HepG2 (cell line): ENCODE results near the gene HOMEZ. TPM values are rescaled to one million over a fixed set of nuclear protein-coding genes. Genes with fewer than 3 reads are reported as not detected.

Source experiments
- CC2D1A ChIP-seq: sonication (generic); formaldehyde crosslinking; IDR thresholded peaks from 2 replicates; pipeline ENCODE4 v1.8.1; 2023; ENCODE audit warnings: mild to moderate bottlenecking, missing genetic modification reagents
- ERF ChIP-seq: IDR thresholded peaks from 2 replicates; pipeline ENCODE4 v1.6.1; 2018; ENCODE audit warnings: missing biosample characterization, missing genetic modification reagents
- FOXJ3 ChIP-seq: sonication (generic); formaldehyde crosslinking; IDR thresholded peaks from 2 replicates; pipeline ENCODE4 v1.4.0; 2020; ENCODE audit warnings: missing genetic modification reagents, mild to moderate bottlenecking, borderline replicate concordance
- GATA4 ChIP-seq: sonication (generic); IDR thresholded peaks from 2 replicates; pipeline ENCODE4 v1.6.1; 2016; ENCODE audit warnings: antibody characterized with exemption, low read depth, borderline replicate concordance
- ISL2 ChIP-seq: sonication (generic); formaldehyde crosslinking; IDR thresholded peaks from 2 replicates; pipeline ENCODE4 v1.5.0; 2020; ENCODE audit warnings: missing genetic modification reagents
- JUND ChIP-seq: sonication (generic); formaldehyde crosslinking; IDR thresholded peaks from 2 replicates; pipeline ENCODE4 v1.8.0; 2022; ENCODE audit warnings: mild to moderate bottlenecking, missing genetic modification reagents
- KMT2A ChIP-seq: sonication (generic); formaldehyde crosslinking; IDR thresholded peaks from 2 replicates; pipeline ENCODE4 v1.4.0; 2020; ENCODE audit warnings: missing genetic modification reagents
- MATR3 ChIP-seq: sonication (generic); formaldehyde crosslinking; IDR thresholded peaks from 2 replicates; pipeline ENCODE4 v1.4.0; 2020; ENCODE audit warnings: missing genetic modification reagents
- MXD3 ChIP-seq: IDR thresholded peaks from 2 replicates; pipeline ENCODE4 v1.6.1; 2016; ENCODE audit warnings: mild to moderate bottlenecking, missing biosample characterization, missing genetic modification reagents
- MZF1 ChIP-seq: sonication (generic); formaldehyde crosslinking; IDR thresholded peaks from 2 replicates; pipeline ENCODE4 v1.8.1; 2023; ENCODE audit warnings: mild to moderate bottlenecking, missing genetic modification reagents, borderline replicate concordance
- NFKB2 ChIP-seq: sonication (generic); formaldehyde crosslinking; IDR thresholded peaks from 2 replicates; pipeline ENCODE4 v1.4.0; 2020; ENCODE audit warnings: missing genetic modification reagents, borderline replicate concordance
- PHF8 ChIP-seq: sonication (generic); formaldehyde crosslinking; IDR thresholded peaks from 2 replicates; pipeline ENCODE4 v1.5.0; 2020; ENCODE audit warnings: missing genetic modification reagents
- RBFOX2 ChIP-seq: fragments of 200-400 bp; formaldehyde crosslinking; IDR thresholded peaks from 2 replicates; pipeline ENCODE4 v1.6.1; 2017; ENCODE audit warnings: low read depth, mild to moderate bottlenecking, low read length
- SP5 ChIP-seq: IDR thresholded peaks from 2 replicates; pipeline ENCODE4 v1.6.1; 2016; ENCODE audit warnings: low read depth, borderline replicate concordance
- ZBTB25 ChIP-seq: IDR thresholded peaks from 2 replicates; pipeline ENCODE4 v1.6.1; 2018; ENCODE audit warnings: missing genetic modification reagents
- ZBTB3 ChIP-seq: sonication (generic); formaldehyde crosslinking; IDR thresholded peaks from 2 replicates; pipeline ENCODE4 v1.4.0; 2020; ENCODE audit warnings: low read depth, mild to moderate bottlenecking, moderate library complexity, missing genetic modification reagents, borderline replicate concordance
- ZFP91 ChIP-seq: sonication (generic); formaldehyde crosslinking; IDR thresholded peaks from 2 replicates; pipeline ENCODE4 v1.9.0; 2022; ENCODE audit warnings: missing genetic modification reagents, mild to moderate bottlenecking, borderline replicate concordance
- ZMYM3 ChIP-seq: sonication (generic); formaldehyde crosslinking; IDR thresholded peaks from 2 replicates; pipeline ENCODE4 v1.5.1; 2020; ENCODE audit warnings: mild to moderate bottlenecking, missing genetic modification reagents
- ZNF292 ChIP-seq: sonication (generic); formaldehyde crosslinking; IDR thresholded peaks from 2 replicates; pipeline ENCODE4 v1.8.1; 2022; ENCODE audit warnings: mild to moderate bottlenecking, low read depth, missing genetic modification reagents, borderline replicate concordance
- ZNF547 ChIP-seq: sonication (generic); formaldehyde crosslinking; IDR thresholded peaks from 2 replicates; pipeline ENCODE4 v1.5.1; 2020; ENCODE audit warnings: mild to moderate bottlenecking, missing genetic modification reagents
- polyA plus RNA-seq, 8 experiments: library from polyadenylated mRNA; depleted of rRNA in 3 of 8; stranded (reverse) in 7 of 8; unstranded in 1 of 8; fragments of >200 nt; fragmentation: Illumina TruSeq in 4 of 8; extraction: Trizol in 4 of 8; gene quantifications; 2 replicates each; pipeline versions ENCODE4 v1.2.1 to v1.2.3, GENCODE V29; 2011 to 2016; ENCODE audit warnings: low read depth in 4 of 8, missing spikeins in 1 of 8, mixed read lengths in 1 of 8; ENCODE audit not compliant: insufficient read depth in 1 of 8
- total RNA-seq, 5 experiments: library from RNA; depleted of rRNA; stranded (reverse); fragments of >200 nt; fragmentation: Illumina TruSeq; extraction: Trizol; gene quantifications; 2 replicates each; pipeline ENCODE4 v1.2.3, GENCODE V29; 2016; ENCODE audit warnings: low read depth in 1 of 5

Gene HOMEZ
- total and polyA plus RNA-seq, 2 of the 13 experiments (the other 11 are each of a cell fraction or from before 2014, with no cell fraction given) = 14.5 to 31.8 TPM

DNA sequence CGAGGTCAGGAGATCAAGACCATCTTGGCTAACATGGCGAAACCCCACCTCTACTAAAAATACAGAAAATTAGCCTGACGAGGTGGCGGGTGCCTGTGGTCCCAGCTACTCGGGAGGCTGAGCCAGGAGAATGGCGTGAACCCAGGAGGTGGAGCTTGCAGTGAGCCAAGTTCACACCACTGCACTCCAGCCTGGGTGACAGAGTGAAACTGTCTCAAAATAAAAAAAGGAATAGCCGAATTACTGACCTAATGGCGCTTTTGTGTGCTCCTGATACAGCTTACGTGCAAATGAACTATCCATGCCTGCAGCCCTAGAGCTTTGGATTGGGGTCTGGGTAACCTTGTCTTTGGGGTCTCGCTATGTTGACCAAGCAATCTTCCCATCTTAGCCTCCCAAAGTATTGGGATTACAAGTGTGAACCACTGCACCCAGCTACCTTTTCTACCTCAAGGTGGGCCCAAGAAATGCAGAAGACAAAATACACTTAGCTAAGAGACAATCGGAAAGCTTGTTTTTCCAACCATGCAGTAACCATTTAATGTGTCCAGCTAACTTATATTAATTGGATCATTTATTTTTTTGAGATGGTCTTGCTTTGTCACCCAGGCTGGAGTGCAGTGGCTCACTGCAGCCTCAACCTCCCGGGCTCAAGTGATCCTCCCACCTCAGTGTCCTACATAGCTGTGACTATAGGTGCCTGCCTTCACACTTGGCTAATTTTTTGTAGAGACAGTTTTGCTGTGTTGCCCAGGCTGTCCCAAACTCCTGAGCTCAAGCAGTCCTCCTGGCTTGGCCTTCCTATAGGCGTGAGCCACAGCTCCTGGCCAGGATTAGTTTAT, 40.8 kb upstream of the HOMEZ start (continued):
- TF ChIP-seq ZBTB3 (CRISPR knock-in tag) (0 out of 2 replicates have a peak, but pooled peaks have one; percentile 15), KMT2A (CRISPR knock-in tag) (0 out of 2 replicates have a peak, but pooled peaks have one; percentile 11), MATR3 (CRISPR knock-in tag) (no peak), CC2D1A (CRISPR knock-in tag) (peak; percentile 46; the same call in 1 of the 2 replicates), JUND (CRISPR knock-in tag) (0 out of 2 replicates have a peak, but pooled peaks have one; percentile 26), ERF (CRISPR knock-in tag) (peak; percentile 17; the same call in 1 of the 2 replicates), PHF8 (CRISPR knock-in tag) (peak; percentile 7), ISL2 (CRISPR knock-in tag) (0 out of 2 replicates have a peak, but pooled peaks have one; percentile 1), ZBTB25 (0 out of 2 replicates have a peak, but pooled peaks have one; percentile 29), MZF1 (CRISPR knock-in tag) (peak; percentile 71; the same call in 1 of the 2 replicates), ZNF292 (CRISPR knock-in tag) (0 out of 2 replicates have a peak, but pooled peaks have one; percentile 43), RBFOX2 (peak; percentile 86), FOXJ3 (CRISPR knock-in tag) (peak; percentile 25; the same call in 1 of the 2 replicates), ZMYM3 (0 out of 2 replicates have a peak, but pooled peaks have one; percentile 32), GATA4 (no peak), ZFP91 (CRISPR knock-in tag) (peak; percentile 34; the same call in 1 of the 2 replicates), NFKB2 (CRISPR knock-in tag) (peak; percentile 45), SP5 (CRISPR knock-in tag) (0 out of 2 replicates have a peak, but pooled peaks have one; percentile 8), ZNF547 (CRISPR knock-in tag) (peak; percentile 63; the same call in 1 of the 2 replicates), MXD3 (0 out of 2 replicates have a peak, but pooled peaks have one; percentile 50)
